ENCODE data around the gene STRA6.

STRA6 gene

GRCh38 chr15:74227968-74228722 is 25.6 kb upstream of the STRA6 start:
- DNase-seq (ENCODE audit: low read depth in 2 of 2, low spot score in 1 of 2): no peak

- no peak for DNase-seq (ENCODE audit: low read depth in 2 of 2, low spot score in 1 of 2)
These were observed 24.4 kb upstream of the STRA6 start for GRCh38 chr15:74226761-74227540.

GRCh38 chr15:74225928-74226327 is 23.3 kb upstream of the STRA6 start:
- DNase-seq (ENCODE audit: low read depth in 2 of 2, low spot score in 1 of 2): no peak

- no peak for DNase-seq (ENCODE audit: low read depth in 2 of 2, low spot score in 1 of 2)
These were observed 19.9 kb upstream of the STRA6 start for GRCh38 chr15:74222240-74223119.

- no peak for DNase-seq (ENCODE audit: low read depth in 2 of 2, low spot score in 1 of 2)
These were observed 19.0 kb upstream of the STRA6 start for GRCh38 chr15:74221399-74222239.

GRCh38 chr15:74220475-74221248 is 18.1 kb upstream of the STRA6 start:
- DNase-seq (ENCODE audit: low read depth in 2 of 2, low spot score in 1 of 2): no peak

- DNase-seq (ENCODE audit: low read depth in 2 of 2, low spot score in 1 of 2): no peak
These were observed 15.6 kb upstream of the STRA6 start for GRCh38 chr15:74217907-74218885.

GRCh38 chr15:74216949-74217348 is 14.4 kb upstream of the STRA6 start:
- no peak for DNase-seq (ENCODE audit: low read depth in 2 of 2, low spot score in 1 of 2)

GRCh38 chr15:74215958-74216357 is 13.4 kb upstream of the STRA6 start:
- DNase-seq (ENCODE audit: low read depth in 2 of 2, low spot score in 1 of 2): no peak

GRCh38 chr15:74214324-74215021 is 11.9 kb upstream of the STRA6 start:
- DNase-seq (ENCODE audit: low read depth in 2 of 2, low spot score in 1 of 2): no peak

GRCh38 chr15:74213858-74214284 is 11.3 kb upstream of the STRA6 start:
- no peak for DNase-seq (ENCODE audit: low read depth in 2 of 2, low spot score in 1 of 2)

- DNase-seq (ENCODE audit: low read depth in 2 of 2, low spot score in 1 of 2): no peak
These were observed 9.9 kb upstream of the STRA6 start for GRCh38 chr15:74212494-74212893.

GRCh38 chr15:74211656-74212055 is 9.1 kb upstream of the STRA6 start:
- DNase-seq (ENCODE audit: low read depth in 2 of 2, low spot score in 1 of 2): no peak

- DNase-seq (ENCODE audit: low read depth in 2 of 2, low spot score in 1 of 2): no peak
These were observed 8.1 kb upstream of the STRA6 start for GRCh38 chr15:74210729-74211128.

- no peak for DNase-seq (ENCODE audit: low read depth in 2 of 2, low spot score in 1 of 2)
These were observed 7.5 kb upstream of the STRA6 start for GRCh38 chr15:74209997-74210671.

GRCh38 chr15:74209560-74209958 is 7.0 kb upstream of the STRA6 start:
- DNase-seq (ENCODE audit: low read depth in 2 of 2, low spot score in 1 of 2): no peak

GRCh38 chr15:74208901-74209559 is 6.4 kb upstream of the STRA6 start:
- no peak for DNase-seq (ENCODE audit: low read depth in 2 of 2, low spot score in 1 of 2)
